Gastroesophageal sphincter (tissue), 3 donors: ENCODE measurements around the gene IL13RA1.

Source experiments
- POLR2A ChIP-seq, 2 donors: fragments of 450-650 bp; IDR thresholded peaks; one replicate each; pipeline ENCODE4 v1.6.1; 2017; ENCODE audit warnings: antibody characterized with exemption in 2 of 2, mild to moderate bottlenecking in 2 of 2, moderate library complexity in 1 of 2
- TF ChIP-seq, protein P1 (sequence below), 4 experiments: fragments of 200-600 bp in 2 of 4; fragments of 450-650 bp in 2 of 4; sonication (generic) in 1 of 4; IDR thresholded peaks; one replicate each; pipeline ENCODE4 v1.5.1; 2017 to 2019; ENCODE audit warnings: antibody characterized with exemption in 4 of 4, mild to moderate bottlenecking in 2 of 4, moderate library complexity in 2 of 4

DNA sequence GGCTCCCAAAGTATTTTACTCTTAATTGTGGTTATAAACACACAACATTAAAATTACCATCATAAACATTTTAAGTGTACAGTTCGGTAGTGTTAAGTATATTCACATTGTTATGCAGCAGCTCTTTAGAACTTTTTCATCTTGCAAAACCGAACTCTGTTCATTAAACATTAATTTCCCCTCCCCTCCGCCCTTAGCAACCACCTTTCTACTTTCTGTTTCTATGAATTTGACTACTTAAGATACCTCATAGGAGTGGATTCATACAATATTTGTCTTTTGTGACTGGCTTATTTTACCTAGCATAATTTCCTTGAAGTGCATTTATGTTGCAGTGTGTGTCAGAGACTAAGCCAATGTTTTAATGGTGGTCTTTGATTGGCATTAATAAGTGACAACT, 32.6 kb downstream of the IL13RA1 start:
- TF ChIP-seq, protein P1, sequence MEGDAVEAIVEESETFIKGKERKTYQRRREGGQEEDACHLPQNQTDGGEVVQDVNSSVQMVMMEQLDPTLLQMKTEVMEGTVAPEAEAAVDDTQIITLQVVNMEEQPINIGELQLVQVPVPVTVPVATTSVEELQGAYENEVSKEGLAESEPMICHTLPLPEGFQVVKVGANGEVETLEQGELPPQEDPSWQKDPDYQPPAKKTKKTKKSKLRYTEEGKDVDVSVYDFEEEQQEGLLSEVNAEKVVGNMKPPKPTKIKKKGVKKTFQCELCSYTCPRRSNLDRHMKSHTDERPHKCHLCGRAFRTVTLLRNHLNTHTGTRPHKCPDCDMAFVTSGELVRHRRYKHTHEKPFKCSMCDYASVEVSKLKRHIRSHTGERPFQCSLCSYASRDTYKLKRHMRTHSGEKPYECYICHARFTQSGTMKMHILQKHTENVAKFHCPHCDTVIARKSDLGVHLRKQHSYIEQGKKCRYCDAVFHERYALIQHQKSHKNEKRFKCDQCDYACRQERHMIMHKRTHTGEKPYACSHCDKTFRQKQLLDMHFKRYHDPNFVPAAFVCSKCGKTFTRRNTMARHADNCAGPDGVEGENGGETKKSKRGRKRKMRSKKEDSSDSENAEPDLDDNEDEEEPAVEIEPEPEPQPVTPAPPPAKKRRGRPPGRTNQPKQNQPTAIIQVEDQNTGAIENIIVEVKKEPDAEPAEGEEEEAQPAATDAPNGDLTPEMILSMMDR (IDR thresholded peaks at IDR 0.05) = no peak
- TF ChIP-seq POLR2A (IDR thresholded peaks at IDR 0.05) = no peak
